ENCODE measurements around the gene STAT3. TPM values are rescaled to one million over a fixed set of nuclear protein-coding genes. Genes with fewer than 3 reads are reported as not detected.
"Not testable (repeated sequence)": the region's sequence is repeated elsewhere in the genome, so short reads cannot be mapped to it uniquely, and the experiment has no call there.

STAT3 gene
- total RNA-seq, 1 experiment from 2014 or later: 21.0 TPM

DNA sequence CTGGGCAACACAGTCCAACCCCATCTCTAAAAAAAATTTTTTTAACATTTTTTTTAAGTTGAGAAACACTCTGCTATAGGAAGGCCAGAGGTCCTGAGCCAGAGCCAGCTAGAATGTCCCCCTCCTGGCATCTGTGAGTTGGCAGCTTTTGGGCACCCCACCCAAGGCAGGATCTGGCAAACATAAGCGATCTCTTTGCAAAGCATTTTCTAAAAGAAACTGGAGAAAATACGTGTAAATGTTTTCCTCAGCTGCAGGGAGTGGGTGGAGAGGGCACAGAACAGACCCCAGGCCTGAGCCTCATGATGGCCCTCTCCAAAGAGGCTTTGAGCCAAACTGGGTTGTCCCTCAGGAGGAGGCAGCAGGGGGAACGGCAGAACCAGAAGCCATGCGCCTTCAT, 23.1 kb upstream of the STAT3 start:
- no peak for DNase-seq (ENCODE audit: low read depth)
- in situ Hi-C loops (cut with HindIII; ENCODE audit: low pct_unique_long_range_greater_than_20kb, low sequenced_read_pairs): no loop called here

DNA sequence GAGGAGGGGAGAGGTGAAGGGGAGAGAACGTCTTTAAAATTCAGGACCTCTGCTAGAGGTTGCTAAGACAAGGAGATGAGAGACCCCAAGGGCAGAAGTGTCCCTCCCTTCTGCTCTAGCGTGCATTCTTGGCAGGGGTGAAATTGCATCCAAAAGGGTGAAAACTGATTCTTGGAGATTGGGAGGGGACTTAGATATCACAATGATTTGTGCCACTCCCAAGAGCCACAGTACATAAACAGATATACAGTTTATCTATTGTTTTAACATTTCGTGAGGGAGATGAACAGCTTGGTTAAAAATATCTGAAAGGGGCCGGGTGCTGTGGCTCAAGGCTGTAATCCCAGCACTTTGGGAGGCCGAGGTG, 22.1 kb upstream of the STAT3 start:
- in situ Hi-C loops (cut with HindIII; ENCODE audit: low pct_unique_long_range_greater_than_20kb, low sequenced_read_pairs): no loop called here
- DNase-seq (ENCODE audit: low read depth): no peak

DNA sequence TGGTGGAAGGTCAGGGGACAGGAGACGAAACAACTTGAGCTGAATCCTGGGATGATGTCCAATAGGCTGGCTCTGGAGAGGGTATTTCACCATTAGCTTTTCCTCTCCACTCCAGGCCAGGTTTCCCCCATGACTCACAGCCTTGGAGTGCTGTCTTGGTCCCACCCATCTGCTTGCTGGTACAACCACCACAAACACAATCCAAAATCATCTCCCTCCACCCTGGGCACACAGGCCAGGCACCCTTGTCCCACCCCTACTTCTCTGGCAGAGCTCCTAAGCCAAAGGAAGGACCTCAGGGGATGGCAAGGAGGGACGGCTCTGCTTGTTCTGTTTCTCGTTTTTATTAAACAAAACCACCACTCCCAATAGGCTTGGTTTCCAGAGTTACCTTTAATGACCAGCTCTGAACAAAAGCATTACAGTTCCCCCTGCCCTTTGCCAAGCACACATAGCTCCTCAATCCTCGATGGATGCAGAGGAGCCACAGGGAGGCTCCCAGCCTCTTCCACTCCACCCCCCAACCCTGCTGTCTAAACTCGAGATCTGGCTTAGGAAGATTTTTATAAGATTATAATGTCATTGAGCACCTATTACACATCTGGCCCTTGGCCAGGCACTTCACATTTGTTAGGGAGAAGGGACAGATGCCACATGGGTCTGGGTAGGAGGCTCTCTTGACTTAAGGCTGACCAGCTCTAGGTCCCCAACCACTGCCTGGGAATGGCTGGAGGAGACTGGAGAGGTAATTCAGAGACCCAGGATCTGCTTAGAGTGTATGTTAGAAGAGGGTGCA, 21.5 kb upstream of the STAT3 start:
- in situ Hi-C loops (cut with HindIII; ENCODE audit: low pct_unique_long_range_greater_than_20kb, low sequenced_read_pairs): no loop called here
- peak; percentile 71 for DNase-seq (ENCODE audit: low read depth)

DNA sequence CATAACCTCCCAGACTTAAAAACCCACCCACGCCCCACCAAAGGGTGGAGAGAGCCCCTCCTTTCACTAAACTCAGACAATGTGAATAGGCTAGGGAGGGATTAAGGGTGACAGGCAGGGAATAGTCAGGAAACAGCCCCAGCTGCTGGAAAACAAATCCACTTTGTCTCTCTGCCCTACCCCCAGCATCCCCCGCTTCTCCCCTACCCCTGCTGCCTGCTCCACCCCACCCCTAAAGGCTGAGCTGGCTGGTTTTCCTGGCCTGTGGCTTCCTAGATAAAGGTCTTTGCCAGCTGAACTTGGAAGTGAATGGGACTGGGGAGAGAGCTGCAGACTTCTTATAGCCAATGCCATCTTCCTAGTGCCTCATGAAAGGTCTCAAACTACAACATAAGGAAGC, 19.8 kb upstream of the STAT3 start:
- in situ Hi-C loops (cut with HindIII; ENCODE audit: low pct_unique_long_range_greater_than_20kb, low sequenced_read_pairs): no loop called here
- no peak for DNase-seq (ENCODE audit: low read depth)

DNA sequence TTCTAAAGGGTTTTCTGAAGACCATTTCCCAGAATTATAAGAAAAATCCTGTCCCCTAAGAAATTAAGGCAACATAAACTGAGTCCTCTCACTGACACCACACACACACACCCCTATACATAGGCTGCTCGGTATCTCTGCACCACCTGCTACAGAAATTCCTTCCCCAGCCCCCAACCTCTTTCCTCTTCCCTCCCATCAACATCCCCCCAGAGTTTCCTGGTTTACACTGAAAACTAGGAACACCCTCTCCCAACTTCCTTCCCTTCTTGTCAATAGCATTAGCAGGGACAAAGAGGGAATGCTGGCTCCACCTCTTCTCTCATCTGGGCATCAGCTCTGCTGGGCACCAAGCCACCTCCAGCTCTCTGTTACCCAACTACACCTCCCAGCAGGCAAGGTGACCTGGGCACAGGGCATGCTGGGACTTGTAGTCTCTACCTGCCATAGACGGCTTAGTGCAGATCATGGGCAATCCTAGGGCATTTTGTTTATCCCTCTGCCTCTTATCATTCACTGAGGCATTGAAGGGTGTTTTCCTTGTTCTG, 19.1 kb upstream of the STAT3 start:
- in situ Hi-C loops (cut with HindIII; ENCODE audit: low pct_unique_long_range_greater_than_20kb, low sequenced_read_pairs): no loop called here
- DNase-seq (ENCODE audit: low read depth): peak; percentile 70

DNA sequence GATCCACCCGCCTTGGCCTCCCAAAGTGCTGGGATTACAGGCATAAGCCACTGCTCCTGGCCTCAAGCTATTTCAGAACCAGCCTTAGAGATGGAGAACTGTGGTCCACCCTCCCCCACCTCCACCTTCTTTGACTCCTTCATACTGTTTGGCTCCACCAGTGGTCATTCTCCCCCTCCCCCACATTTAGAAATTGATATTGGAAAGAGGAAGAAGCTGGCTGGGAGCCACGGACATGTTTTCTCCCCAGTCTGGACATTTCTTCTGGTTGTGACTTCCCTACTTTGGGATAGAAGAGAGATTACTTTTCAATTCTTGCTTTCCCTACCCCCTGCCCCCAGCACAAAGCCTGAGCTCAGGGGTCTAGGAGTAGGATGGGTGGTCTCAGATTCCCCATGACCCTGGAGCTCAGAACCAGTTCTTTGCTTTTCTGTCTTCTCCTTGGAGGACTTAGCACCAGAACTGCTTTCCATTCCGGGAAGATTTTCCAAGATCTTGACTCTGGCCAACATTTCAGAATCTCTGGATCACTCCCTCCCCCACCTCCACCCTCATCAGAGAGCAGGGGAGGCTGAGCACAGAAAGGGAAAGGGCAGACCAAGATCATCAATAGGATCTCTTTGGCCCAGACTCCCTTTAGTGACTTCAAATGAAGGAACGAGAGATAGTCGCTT, 18.5 kb upstream of the STAT3 start:
- DNase-seq (ENCODE audit: low read depth): no peak
- in situ Hi-C loops (cut with HindIII; ENCODE audit: low pct_unique_long_range_greater_than_20kb, low sequenced_read_pairs): no loop called here

DNA sequence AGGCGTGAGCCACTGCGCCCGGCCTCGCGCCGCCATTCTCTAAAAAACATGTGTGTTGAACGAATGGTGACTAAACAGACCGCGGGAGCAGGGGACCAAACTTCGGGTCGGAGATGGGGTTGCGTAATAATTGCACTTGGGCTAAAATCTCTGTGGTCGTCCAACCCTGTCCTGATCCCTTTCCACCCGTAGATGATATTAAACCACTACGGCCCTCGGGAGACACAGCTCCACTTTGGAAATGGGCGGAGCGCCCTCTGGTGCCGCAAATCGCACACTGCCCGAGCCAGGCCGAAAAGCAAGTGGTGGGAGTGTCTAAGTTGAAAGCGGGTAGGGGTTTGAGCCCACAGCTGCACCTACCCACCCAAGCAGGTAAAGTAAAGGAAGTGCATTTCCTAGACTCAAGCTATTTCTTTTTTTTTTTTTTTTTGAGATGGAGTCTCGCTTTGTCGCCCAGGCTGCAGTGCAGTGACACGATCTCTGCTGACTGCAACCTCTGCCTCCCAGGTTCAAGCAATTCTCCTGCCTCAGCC, 17.8 kb upstream of the STAT3 start:
- in situ Hi-C loops (cut with HindIII; ENCODE audit: low pct_unique_long_range_greater_than_20kb, low sequenced_read_pairs): no loop called here
- peak; percentile 23 for DNase-seq (ENCODE audit: low read depth)

DNA sequence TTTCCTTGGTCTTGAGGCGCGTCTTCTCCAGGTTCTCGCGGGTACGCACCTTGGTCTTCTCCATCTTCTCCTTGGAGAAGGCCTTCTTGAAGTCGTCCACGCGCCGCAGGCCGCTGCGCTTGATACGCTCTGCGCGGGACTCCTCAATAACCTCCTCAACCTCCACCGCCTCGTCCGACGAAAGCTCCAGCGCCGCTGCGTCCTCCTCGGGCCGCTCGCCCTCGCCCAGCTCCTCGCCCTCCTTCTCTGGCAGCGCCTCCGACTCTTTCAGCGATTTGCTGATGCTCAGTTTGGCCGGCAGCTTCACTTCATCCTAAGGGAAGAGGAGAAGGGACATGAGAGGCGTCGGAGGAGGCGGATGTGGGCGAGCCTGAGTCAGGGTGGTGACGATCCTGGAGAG, 16.8 kb upstream of the STAT3 start:
- in situ Hi-C loops (cut with HindIII; ENCODE audit: low pct_unique_long_range_greater_than_20kb, low sequenced_read_pairs): no loop called here
- no peak for DNase-seq (ENCODE audit: low read depth)

DNA sequence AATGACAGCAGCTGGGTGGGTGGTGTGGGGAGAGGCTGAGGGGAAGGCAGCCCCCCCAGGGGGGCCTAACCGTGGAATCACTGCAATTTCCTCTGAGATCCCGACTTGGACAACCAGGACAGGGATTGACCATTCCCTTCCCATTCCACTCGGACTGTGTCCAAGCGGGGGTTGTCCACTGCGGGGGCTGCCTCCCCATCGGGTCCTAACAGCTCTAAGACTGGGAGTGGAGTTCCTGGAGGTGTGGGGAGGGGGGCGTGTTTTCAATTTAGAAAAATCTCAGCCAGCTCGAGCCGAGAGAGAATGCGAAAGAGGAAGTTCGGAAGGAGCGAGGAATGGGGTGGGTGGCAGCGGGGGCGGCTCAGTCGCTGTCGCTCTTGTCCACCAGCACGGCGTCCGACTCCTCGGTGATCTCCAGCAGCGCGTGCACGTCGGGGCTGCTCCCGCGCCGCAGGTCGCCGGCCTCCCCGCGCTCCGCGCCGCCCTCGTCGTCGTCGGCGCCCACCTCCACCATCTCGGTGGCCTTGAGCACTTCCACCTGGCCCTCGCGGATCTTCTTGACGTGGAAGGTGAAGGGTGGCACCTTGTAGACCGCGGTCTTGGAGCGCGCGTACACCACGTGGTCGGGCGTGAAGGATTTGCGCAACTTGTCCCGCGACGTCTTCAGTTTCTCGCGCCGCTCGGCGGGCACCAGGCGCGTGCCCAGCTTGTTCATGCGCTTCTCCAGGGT, 16.2 kb upstream of the STAT3 start:
- in situ Hi-C loops (cut with HindIII; ENCODE audit: low pct_unique_long_range_greater_than_20kb, low sequenced_read_pairs): no loop called here
- DNase-seq (ENCODE audit: low read depth): no peak

DNA sequence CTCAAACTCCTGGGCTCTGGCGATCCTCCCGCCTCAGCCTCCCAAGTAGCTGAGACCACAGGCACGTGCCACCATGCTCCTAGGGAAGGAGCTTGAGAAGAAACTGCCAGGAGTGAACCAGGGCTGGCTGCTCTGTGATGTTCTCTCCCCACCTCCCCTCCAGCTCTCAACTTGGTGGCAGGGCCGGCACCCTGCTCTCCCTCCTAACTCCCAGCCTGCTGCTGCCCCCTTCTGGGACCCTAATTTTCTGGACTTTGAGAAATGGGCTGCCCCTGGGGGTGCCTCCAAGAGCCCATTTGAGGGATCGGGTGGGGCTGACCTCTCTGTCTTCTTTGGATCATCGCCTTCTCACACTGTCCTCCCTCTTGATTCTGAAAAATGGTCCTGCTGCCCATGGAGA, 14.9 kb upstream of the STAT3 start:
- in situ Hi-C loops (cut with HindIII; ENCODE audit: low pct_unique_long_range_greater_than_20kb, low sequenced_read_pairs): no loop called here
- DNase-seq (ENCODE audit: low read depth): no peak

DNA sequence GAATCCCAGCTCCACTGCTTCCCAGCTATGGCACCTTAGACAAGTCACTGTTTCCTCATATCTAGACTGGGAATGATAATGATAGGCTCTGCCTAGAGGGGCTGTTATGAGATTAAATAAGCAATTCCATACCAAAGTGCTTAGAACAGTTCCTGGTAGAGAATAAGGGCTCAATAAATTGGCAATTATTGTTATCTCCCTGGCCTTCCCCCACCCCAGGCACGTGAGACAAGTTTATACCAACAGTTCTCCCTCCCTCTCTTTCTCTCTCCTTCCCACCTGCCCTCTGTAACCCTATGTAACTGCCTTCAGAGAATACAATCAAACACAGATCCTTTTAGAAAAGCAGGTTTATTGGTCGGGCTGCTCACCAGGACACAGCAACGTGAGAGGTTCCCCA, 13.9 kb upstream of the STAT3 start:
- in situ Hi-C loops (cut with HindIII; ENCODE audit: low pct_unique_long_range_greater_than_20kb, low sequenced_read_pairs): no loop called here
- no peak for DNase-seq (ENCODE audit: low read depth)

DNA sequence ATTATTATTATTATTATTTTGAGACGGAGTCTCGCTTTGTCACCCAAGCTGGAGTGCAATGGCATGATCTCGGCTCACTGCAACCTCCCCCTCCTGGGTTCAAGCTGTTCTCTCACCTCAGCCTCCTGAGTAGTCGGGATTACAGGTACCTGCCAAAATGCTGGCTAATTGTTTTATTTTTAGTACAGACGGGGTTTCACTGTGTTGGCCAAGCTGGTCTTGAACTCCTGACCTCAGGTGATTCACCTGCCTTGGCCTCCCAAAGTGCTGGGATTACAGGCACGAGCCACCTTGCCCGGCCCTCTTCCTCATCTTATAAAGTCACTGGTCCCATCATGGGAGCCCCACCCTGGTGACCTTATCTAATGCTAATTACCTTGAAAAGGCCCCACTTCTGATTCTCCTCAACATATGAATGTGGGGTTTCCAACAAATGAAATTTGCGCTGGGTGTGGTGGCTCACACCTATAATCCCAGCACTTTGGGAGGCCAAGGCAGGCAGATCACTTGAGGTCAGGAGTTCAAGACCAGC, 12.7 kb upstream of the STAT3 start:
- DNase-seq (ENCODE audit: low read depth); in situ Hi-C loops (cut with HindIII; ENCODE audit: low pct_unique_long_range_greater_than_20kb, low sequenced_read_pairs): not testable (repeated sequence)

DNA sequence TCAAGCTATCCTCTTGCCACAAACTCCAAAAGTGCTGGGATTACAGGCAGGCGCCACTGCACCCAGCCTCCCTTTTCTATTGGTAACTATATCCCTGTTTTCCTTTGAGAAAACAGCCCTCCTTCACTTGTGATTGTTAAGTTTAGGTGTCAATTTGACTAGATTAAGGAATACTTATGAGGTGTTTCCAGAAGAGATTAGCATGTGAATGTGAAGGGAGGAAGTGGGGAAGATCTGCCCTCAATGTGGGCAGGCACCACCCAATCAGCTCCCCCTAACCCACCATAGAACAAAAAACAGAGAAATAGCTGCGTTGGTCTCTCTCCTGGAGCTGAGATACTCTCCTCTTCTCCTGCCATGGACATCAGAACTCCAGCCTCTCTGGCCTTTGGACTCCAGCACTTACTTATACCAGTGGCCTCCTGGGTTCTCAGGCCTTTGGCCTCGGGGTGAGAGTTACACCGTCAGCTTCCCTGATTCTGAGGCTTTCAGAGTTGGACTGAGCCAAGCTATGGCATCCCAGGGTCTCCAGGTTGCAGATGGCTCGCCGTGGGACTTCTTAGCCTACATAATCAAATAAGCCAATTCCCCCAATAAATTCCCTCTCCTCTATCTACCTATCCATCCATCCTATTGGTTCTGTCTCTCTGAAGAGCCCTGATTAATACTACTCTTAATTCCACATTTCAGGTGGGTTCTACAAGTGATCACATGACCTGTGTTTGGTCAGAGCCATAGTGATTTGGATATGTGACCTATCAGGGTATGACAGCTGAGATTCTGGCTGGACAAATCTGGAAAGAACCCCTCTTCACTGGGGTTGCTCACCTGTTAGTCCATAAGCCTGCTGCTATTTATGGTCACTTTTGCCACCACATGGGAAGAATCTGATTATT, 12.0 kb upstream of the STAT3 start:
- in situ Hi-C loops (cut with HindIII; ENCODE audit: low pct_unique_long_range_greater_than_20kb, low sequenced_read_pairs): no loop called here
- DNase-seq (ENCODE audit: low read depth): no peak

DNA sequence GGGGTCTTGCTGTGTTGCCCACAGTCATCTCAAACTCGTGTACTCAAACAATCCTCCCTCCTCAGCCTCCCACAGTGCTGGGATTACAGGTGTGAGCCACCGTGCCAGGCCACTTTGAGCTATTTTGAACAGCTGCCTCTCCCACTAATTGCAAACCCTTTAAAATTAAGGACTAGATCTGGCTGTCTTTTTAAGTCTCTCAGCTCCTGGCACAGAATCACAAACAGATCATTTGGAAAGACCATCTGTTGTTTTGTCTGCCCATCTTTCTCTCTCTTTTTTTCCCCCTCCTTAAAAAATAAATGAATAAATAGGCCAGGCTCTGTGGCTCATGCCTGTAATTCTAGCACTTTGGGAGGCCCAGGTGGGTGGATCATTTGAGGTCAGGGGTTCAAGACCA, 10.9 kb upstream of the STAT3 start:
- no peak for DNase-seq (ENCODE audit: low read depth)
- in situ Hi-C loops (cut with HindIII; ENCODE audit: low pct_unique_long_range_greater_than_20kb, low sequenced_read_pairs): no loop called here

DNA sequence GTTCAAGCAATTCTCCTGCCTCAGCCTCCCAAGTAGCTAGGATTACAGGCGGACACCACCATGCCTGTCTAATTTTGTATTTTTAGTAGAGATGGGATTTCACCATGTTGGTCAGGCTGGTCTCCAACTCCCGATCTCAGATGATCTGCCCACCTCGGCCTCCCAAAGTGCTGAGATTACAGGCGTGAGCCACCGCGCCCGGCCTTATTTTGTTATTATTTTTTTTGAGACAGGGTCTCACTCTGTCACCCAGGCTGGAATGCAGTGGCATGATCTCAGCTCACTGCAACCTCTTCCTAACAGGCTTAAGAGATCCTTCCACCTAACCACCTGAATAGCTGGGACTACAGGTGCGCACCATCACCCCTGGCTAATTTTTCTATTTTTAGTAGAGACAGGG, 7.4 kb upstream of the STAT3 start:
- DNase-seq (ENCODE audit: low read depth); in situ Hi-C loops (cut with HindIII; ENCODE audit: low pct_unique_long_range_greater_than_20kb, low sequenced_read_pairs): not testable (repeated sequence)

DNA sequence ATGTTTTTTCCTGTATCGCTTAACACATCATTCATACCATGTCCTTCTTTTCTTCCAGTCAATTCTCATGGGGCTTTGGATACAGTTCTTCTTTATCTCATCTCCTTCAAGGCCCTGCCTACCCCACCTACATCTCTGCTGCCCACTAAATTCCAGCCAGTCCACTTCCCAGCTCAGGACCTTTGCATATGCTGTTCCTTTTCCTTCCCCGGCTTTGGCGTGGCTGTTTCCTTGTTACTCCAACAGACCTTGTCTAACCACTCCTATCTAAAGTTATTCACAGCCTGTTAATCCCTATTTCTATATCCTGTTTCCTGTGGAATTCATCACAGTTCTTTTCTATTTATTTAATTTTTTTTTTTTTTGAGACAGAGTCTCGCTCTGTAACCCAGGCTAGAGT, 6.6 kb upstream of the STAT3 start:
- in situ Hi-C loops (cut with HindIII; ENCODE audit: low pct_unique_long_range_greater_than_20kb, low sequenced_read_pairs): no loop called here
- DNase-seq (ENCODE audit: low read depth): no peak

DNA sequence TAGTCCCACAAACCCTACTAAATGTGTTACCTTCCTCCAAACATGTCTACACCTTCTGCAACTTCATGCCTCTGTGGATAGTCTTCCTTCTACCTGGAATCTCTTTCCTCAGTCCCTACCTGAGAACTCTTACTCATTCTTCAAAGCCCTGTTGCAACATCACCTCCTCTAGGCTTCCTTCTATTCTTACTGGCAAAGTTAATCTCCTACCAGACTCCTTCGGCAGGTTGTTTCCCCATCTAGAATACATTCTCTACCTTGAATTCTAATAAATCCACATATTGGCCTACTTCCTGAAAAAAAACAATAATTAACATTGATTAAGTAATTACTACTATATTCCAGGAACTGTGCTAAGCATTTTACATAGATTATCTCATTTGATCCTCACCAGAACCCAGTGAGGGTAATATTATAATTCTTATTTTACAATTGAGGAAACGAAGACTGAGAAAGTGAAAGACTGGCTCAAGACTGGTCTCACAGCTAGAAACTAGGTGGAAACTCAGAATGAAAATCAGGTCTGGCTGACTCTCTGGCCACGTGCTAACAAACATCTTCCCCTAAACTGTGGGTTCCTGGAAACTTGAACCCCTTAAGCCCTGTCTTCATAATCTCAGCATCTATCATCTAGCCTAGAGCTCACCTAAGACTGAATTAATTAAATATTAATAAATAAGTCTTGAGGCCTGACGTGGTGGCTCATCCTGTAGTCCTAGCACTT, 4.6 kb upstream of the STAT3 start:
- in situ Hi-C loops (cut with HindIII; ENCODE audit: low pct_unique_long_range_greater_than_20kb, low sequenced_read_pairs): no loop called here
- DNase-seq (ENCODE audit: low read depth): no peak

Data from Caki2 (cell line).